Ishikawa (cell line): Measurements from ENCODE around the gene SORT1.

Experiments used
- CEBPB ChIP-seq: IDR thresholded peaks from 2 replicates; pipeline ENCODE4 v1.6.1; 2012
- CREB1 ChIP-seq: IDR thresholded peaks from 2 replicates; pipeline ENCODE4 v1.6.1; 2012; ENCODE audit warnings: low read depth
- EGR1 ChIP-seq: IDR thresholded peaks from 2 replicates; pipeline ENCODE4 v1.6.1; 2012
- EP300 ChIP-seq: IDR thresholded peaks from 2 replicates; pipeline ENCODE4 v1.6.1; 2012; ENCODE audit warnings: borderline replicate concordance
- FOXM1 ChIP-seq: IDR thresholded peaks from 2 replicates; pipeline ENCODE4 v1.6.1; 2012; ENCODE audit warnings: low read depth, borderline replicate concordance
- NFIC ChIP-seq: IDR thresholded peaks from 2 replicates; pipeline ENCODE4 v1.6.1; 2012
- RAD21 ChIP-seq: IDR thresholded peaks from 2 replicates; pipeline ENCODE4 v1.6.1; 2012; ENCODE audit warnings: low read depth
- TAF1 ChIP-seq: IDR thresholded peaks from 2 replicates; pipeline ENCODE4 v1.6.1; 2012; ENCODE audit warnings: low read depth, mild to moderate bottlenecking
- TCF12 ChIP-seq: IDR thresholded peaks from 2 replicates; pipeline ENCODE4 v1.6.1; 2012; ENCODE audit warnings: low read depth
- TEAD4 ChIP-seq: IDR thresholded peaks from 2 replicates; pipeline ENCODE4 v1.6.1; 2012
- YY1 ChIP-seq: IDR thresholded peaks from 2 replicates; pipeline ENCODE4 v1.6.1; 2012; ENCODE audit warnings: low read depth
- ZBTB7A ChIP-seq: IDR thresholded peaks from 2 replicates; pipeline ENCODE4 v1.6.1; 2012; ENCODE audit warnings: low read depth
- TF ChIP-seq, protein P1 (sequence below): IDR thresholded peaks from 2 replicates; pipeline ENCODE4 v1.6.1; 2012
- TF ChIP-seq, protein P2 (sequence below): IDR thresholded peaks from 2 replicates; pipeline ENCODE4 v1.6.1; 2012; ENCODE audit warnings: low read depth, mild to moderate bottlenecking
- TF ChIP-seq, protein P3 (sequence below): IDR thresholded peaks from 2 replicates; pipeline ENCODE4 v1.6.1; 2012

Gene SORT1

DNA sequence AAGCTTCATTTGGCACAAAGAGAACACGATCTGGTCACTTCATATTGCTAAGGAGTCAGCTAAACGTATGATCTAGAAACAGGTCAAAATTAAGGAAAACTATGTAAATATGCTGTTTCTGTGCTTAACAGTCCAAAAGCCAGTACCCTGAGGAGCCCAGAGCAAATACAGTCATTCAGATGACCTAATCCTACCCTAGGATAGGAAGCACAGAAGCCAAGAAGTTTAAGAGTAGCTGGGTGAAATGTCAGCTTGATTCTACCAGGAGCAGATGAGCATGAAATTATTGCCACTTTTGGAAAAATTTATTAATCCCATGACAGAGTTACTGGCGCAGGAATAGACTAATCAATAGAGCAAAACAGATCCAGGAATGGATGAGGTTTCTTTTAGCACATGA is 18.3 kb downstream of the SORT1 start:
- TF ChIP-seq EGR1, result no peak
- no peak for TF ChIP-seq ZBTB7A
- TF ChIP-seq TEAD4, result no peak
- TF ChIP-seq RAD21, result no peak
- TF ChIP-seq, protein P1, sequence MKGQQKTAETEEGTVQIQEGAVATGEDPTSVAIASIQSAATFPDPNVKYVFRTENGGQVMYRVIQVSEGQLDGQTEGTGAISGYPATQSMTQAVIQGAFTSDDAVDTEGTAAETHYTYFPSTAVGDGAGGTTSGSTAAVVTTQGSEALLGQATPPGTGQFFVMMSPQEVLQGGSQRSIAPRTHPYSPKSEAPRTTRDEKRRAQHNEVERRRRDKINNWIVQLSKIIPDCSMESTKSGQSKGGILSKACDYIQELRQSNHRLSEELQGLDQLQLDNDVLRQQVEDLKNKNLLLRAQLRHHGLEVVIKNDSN, result no peak
- no peak for TF ChIP-seq EP300
- TF ChIP-seq NFIC, result no peak
- no peak for TF ChIP-seq CEBPB
- TF ChIP-seq, protein P2, sequence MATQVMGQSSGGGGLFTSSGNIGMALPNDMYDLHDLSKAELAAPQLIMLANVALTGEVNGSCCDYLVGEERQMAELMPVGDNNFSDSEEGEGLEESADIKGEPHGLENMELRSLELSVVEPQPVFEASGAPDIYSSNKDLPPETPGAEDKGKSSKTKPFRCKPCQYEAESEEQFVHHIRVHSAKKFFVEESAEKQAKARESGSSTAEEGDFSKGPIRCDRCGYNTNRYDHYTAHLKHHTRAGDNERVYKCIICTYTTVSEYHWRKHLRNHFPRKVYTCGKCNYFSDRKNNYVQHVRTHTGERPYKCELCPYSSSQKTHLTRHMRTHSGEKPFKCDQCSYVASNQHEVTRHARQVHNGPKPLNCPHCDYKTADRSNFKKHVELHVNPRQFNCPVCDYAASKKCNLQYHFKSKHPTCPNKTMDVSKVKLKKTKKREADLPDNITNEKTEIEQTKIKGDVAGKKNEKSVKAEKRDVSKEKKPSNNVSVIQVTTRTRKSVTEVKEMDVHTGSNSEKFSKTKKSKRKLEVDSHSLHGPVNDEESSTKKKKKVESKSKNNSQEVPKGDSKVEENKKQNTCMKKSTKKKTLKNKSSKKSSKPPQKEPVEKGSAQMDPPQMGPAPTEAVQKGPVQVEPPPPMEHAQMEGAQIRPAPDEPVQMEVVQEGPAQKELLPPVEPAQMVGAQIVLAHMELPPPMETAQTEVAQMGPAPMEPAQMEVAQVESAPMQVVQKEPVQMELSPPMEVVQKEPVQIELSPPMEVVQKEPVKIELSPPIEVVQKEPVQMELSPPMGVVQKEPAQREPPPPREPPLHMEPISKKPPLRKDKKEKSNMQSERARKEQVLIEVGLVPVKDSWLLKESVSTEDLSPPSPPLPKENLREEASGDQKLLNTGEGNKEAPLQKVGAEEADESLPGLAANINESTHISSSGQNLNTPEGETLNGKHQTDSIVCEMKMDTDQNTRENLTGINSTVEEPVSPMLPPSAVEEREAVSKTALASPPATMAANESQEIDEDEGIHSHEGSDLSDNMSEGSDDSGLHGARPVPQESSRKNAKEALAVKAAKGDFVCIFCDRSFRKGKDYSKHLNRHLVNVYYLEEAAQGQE, result no peak
- no peak for TF ChIP-seq TAF1
- no peak for TF ChIP-seq CREB1
- no peak for TF ChIP-seq FOXM1
- TF ChIP-seq, protein P3, sequence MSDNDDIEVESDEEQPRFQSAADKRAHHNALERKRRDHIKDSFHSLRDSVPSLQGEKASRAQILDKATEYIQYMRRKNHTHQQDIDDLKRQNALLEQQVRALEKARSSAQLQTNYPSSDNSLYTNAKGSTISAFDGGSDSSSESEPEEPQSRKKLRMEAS, result no peak

DNA sequence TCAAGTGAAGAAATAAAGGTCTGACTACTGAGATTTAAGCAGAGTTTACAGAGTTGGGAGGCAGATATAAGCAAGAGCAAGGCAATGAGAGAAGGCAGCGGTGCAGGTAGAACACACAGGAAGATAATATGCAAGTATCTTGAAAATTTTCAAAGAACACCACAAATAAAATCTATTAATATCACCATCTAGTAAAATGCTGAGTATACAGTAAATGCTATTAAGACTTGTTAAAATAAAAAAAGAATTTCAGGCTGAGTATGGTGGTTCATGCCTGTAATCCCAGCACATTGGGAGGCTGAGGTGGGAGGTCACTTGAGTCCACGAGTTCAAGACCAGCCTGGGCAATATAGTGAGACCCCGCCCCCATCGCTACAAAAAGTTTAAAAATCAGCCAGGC is 20.0 kb downstream of the SORT1 start:
- TF ChIP-seq FOXM1 (no peak), YY1 (no peak), EP300 (no peak), NFIC (no peak), CREB1 (no peak)
- TF ChIP-seq, protein P3, result no peak
- TF ChIP-seq, protein P2, result no peak

DNA sequence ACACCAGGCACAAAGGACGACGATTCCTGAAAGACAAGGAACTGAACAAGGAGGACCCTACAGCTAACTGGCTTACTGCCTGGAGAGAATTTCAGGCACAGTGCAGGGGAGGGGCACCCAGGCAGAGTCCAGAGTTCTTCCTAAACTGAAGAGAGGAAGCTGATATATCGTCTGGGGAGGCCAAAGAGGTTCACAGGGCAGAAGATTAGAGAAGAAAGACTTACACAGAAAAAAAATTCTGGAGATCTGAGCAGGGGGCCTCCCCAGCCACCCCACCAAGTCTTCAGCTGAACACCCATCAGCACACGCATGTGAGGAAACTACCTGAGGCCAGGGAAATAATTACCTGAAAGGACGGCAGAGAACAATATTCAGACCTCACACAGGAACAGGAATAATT is 24.6 kb downstream of the SORT1 start:
- TF ChIP-seq TCF12 (no peak), YY1 (no peak), ZBTB7A (no peak), EGR1 (no peak), CEBPB (no peak), TAF1 (no peak), NFIC (no peak), CREB1 (no peak), RAD21 (no peak), EP300 (no peak), FOXM1 (no peak), TEAD4 (no peak)
- TF ChIP-seq, protein P1, result no peak
- TF ChIP-seq, protein P2, result no peak
- TF ChIP-seq, protein P3, result no peak

DNA sequence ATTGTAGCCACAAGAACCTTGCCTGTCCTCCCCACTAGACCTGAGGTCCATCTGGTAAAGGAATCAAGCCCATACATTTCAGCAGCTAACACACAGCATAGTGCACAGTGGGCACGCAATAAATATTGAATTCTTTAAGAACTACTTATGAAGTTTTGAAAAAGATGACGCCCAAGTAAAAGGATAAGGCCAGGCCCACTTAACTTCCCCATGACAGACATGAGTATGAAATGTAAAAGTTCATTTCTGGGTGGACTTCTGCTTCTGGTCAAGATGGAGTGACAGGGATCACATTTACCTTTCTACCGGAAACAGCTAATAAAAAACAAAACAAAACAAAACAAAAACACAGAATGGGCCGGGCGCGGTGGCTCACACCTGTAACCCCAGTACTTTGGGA is 25.4 kb downstream of the SORT1 start:
- TF ChIP-seq CEBPB (no peak), NFIC (no peak), FOXM1 (no peak), YY1 (no peak), RAD21 (no peak), EP300 (no peak), TAF1 (no peak), ZBTB7A (no peak), CREB1 (no peak)
- TF ChIP-seq, protein P3, result no peak
- TF ChIP-seq, protein P2, result no peak
